Caco-2 (cell line): ENCODE results near the gene KNDC1. TPM values are rescaled to one million over a fixed set of nuclear protein-coding genes. Genes with fewer than 3 reads are reported as not detected.
"Not testable (repeated sequence)": the region's sequence is repeated elsewhere in the genome, so short reads cannot be mapped to it uniquely, and the experiment has no call there.

Experiments used
- BruUV-seq: library from RNA; stranded (reverse); fragments of 400-500 nt; replicated peaks from 2 replicates; lab custom pipeline; 2021; lab: Mats Ljungman, UMichigan
- CTCF ChIA-PET: fragments of 300-600 bp; sonication (Branson Sonifier 250); formaldehyde crosslinking; loops from one replicate; lab custom pipeline; 2022; ENCODE audit warnings: antibody characterized with exemption; lab: Charles Lee
- POLR2A ChIA-PET: fragments of 300-600 bp; sonication (Branson Sonifier 250); formaldehyde crosslinking; loops from one replicate; lab custom pipeline; 2022; ENCODE audit warnings: antibody characterized with exemption; lab: Charles Lee
- DNase-seq, 2 experiments: peaks; one replicate each; pipeline versions ENCODE4 v3.0.0 to v3.0.0-alpha.2; 2020 to 2022
- H3K27me3 ChIP-seq: replicated peaks from 2 replicates; pipeline ENCODE4 v1.6.0; 2011; ENCODE audit warnings: low read length; ENCODE audit not compliant: control insufficient read depth, insufficient read depth
- H3K36me3 ChIP-seq: 2 replicates; pipeline ENCODE4 v1.5.1; 2011; ENCODE audit warnings: low read length; ENCODE audit not compliant: control insufficient read depth, insufficient read depth
- H3K4me1 ChIP-seq: fragments of 250-450 bp; sonication (Bioruptor Pico); 2 replicates; pipeline ENCODE4 v1.5.1; 2020; ENCODE audit warnings: mild to moderate bottlenecking
- H3K4me3 ChIP-seq: 2 replicates; pipeline ENCODE4 v1.5.1; 2011; ENCODE audit warnings: low read depth, mild to moderate bottlenecking, control low read depth, low read length
- H3K9me3 ChIP-seq: fragments of 250-450 bp; sonication (Bioruptor Pico); 2 replicates; pipeline ENCODE4 v1.5.1; 2020; ENCODE audit warnings: mild to moderate bottlenecking, moderate library complexity
- H3K27ac Mint-ChIP-seq: one replicate; pipeline ENCODE4 v1.8.0; 2022; ENCODE audit warnings: mixed read lengths; ENCODE audit not compliant: unreplicated experiment
- H3K27me3 Mint-ChIP-seq: one replicate; pipeline ENCODE4 v1.8.0; 2022; ENCODE audit warnings: mixed read lengths; ENCODE audit not compliant: insufficient read depth, unreplicated experiment
- H3K36me3 Mint-ChIP-seq: one replicate; pipeline ENCODE4 v1.8.0; 2022; ENCODE audit warnings: mild to moderate bottlenecking, mixed read lengths; ENCODE audit not compliant: insufficient read depth, unreplicated experiment
- H3K4me1 Mint-ChIP-seq: one replicate; pipeline ENCODE4 v1.8.0; 2022; ENCODE audit warnings: low read depth, mixed read lengths; ENCODE audit not compliant: unreplicated experiment
- H3K4me3 Mint-ChIP-seq: one replicate; pipeline ENCODE4 v1.8.0; 2022; ENCODE audit warnings: mild to moderate bottlenecking, moderate library complexity, mixed read lengths; ENCODE audit not compliant: unreplicated experiment
- H3K9me3 Mint-ChIP-seq: one replicate; pipeline ENCODE4 v1.8.0; 2022; ENCODE audit warnings: mixed read lengths; ENCODE audit not compliant: unreplicated experiment
- intact Hi-C: fragments of 100-400 bp; cut with micrococcal nuclease; formaldehyde crosslinking; loops from one replicate; pipeline ENCODE4 v1.10.0; 2022; ENCODE audit not compliant: unreplicated experiment
- total RNA-seq: library from RNA; stranded (reverse); gene quantifications from 2 replicates; pipeline ENCODE4 v1.2.3, GENCODE V29; 2022
- TF ChIP-seq, protein P1 (sequence below), 2 experiments: fragments of 200-600 bp in 1 of 2; IDR thresholded peaks; 1 replicate in 1 of 2; 2 replicates in 1 of 2; pipeline versions ENCODE4 v1.5.1 to v1.8.0; 2011 to 2022; ENCODE audit warnings: antibody characterized with exemption in 1 of 2, control low read depth in 1 of 2, inconsistent platforms in 1 of 2, low read depth in 1 of 2, low read length in 1 of 2, mild to moderate bottlenecking in 1 of 2, moderate library complexity in 1 of 2; ENCODE audit not compliant: insufficient read depth in 1 of 2, severe bottlenecking in 1 of 2, unreplicated experiment in 1 of 2

The KNDC1 gene
- total RNA-seq, 1 experiment from 2014 or later = 3.2 TPM

DNA sequence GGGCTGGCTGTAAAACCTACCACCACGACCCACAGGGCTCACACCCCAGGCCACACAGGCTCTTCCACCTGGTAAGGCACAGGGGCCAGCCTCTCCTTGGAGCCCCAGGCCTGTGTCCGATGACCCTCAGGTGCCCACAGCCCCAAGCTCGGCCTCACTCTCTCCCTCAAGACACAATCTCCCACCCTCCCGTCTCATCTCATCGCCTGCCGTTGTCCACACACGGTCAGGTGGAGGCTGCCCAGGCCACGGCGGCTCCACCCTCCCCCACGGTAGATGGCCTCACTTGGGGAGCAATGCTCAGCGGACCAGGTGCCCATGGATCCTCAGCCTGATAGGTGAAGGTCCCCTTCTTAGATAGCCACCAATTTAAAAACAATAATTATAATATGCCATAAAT lies 61.3 kb downstream of the KNDC1 start:
- H3K36me3 Mint-ChIP-seq = no peaks in the 10 kb centered on the region
- no peaks in the 10 kb centered on the region for H3K9me3 Mint-ChIP-seq
- no TSS peak for BruUV-seq
- intact Hi-C loops = no loop called here
- H3K27ac Mint-ChIP-seq = no peak overlapping the region
- H3K27me3 Mint-ChIP-seq = peaks cover 9% of the 10 kb centered on the region
- Histone ChIP-seq H3K4me3 (no peak overlapping the region), H3K27me3 (no peaks in the 10 kb centered on the region), H3K9me3 (no peaks in the 10 kb centered on the region), H3K4me1 (no peaks in the 10 kb centered on the region), H3K36me3 (no peaks in the 10 kb centered on the region)
- ChIA-PET CTCF (no interaction called here), POLR2A (no interaction called here)
- no peak overlapping the region for H3K4me3 Mint-ChIP-seq
- DNase-seq = no peak
- no peaks in the 10 kb centered on the region for H3K4me1 Mint-ChIP-seq
- TF ChIP-seq, protein P1, sequence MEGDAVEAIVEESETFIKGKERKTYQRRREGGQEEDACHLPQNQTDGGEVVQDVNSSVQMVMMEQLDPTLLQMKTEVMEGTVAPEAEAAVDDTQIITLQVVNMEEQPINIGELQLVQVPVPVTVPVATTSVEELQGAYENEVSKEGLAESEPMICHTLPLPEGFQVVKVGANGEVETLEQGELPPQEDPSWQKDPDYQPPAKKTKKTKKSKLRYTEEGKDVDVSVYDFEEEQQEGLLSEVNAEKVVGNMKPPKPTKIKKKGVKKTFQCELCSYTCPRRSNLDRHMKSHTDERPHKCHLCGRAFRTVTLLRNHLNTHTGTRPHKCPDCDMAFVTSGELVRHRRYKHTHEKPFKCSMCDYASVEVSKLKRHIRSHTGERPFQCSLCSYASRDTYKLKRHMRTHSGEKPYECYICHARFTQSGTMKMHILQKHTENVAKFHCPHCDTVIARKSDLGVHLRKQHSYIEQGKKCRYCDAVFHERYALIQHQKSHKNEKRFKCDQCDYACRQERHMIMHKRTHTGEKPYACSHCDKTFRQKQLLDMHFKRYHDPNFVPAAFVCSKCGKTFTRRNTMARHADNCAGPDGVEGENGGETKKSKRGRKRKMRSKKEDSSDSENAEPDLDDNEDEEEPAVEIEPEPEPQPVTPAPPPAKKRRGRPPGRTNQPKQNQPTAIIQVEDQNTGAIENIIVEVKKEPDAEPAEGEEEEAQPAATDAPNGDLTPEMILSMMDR (IDR thresholded peaks at IDR 0.05; ENCODE audit: insufficient read depth in 1 of 2, low read depth in 1 of 2, low read length in 1 of 2, severe bottlenecking in 1 of 2, unreplicated experiment in 1 of 2) = no peak

- H3K36me3 ChIP-seq, H3K4me1 ChIP-seq, H3K9me3 ChIP-seq, H3K4me1 Mint-ChIP-seq, H3K27me3 ChIP-seq, H3K4me3 Mint-ChIP-seq, H3K36me3 Mint-ChIP-seq, H3K27ac Mint-ChIP-seq, H3K27me3 Mint-ChIP-seq, H3K4me3 ChIP-seq, BruUV-seq, H3K9me3 Mint-ChIP-seq, POLR2A ChIA-PET, CTCF ChIA-PET, intact Hi-C loops, DNase-seq: not testable (repeated sequence)
Observed at GRCh38 chr10:133221756-133222155, 61.7 kb downstream of the KNDC1 start.

- no TSS peak for BruUV-seq
- Mint-ChIP-seq H3K27me3 (peaks cover 9% of the 10 kb centered on the region), H3K9me3 (no peaks in the 10 kb centered on the region), H3K27ac (no peak overlapping the region), H3K36me3 (no peaks in the 10 kb centered on the region), H3K4me3 (no peak overlapping the region), H3K4me1 (no peaks in the 10 kb centered on the region)
- no peaks in the 10 kb centered on the region for H3K4me1 ChIP-seq
- POLR2A ChIA-PET = no interaction called here
- intact Hi-C loops = no loop called here
- H3K9me3 ChIP-seq = no peaks in the 10 kb centered on the region
- no peaks in the 10 kb centered on the region for H3K27me3 ChIP-seq
- no peaks in the 10 kb centered on the region for H3K36me3 ChIP-seq
- DNase-seq = no peak
- CTCF ChIA-PET = no interaction called here
- TF ChIP-seq, protein P1 (IDR thresholded peaks at IDR 0.05; ENCODE audit: insufficient read depth in 1 of 2, low read depth in 1 of 2, low read length in 1 of 2, severe bottlenecking in 1 of 2, unreplicated experiment in 1 of 2) = no peak
- H3K4me3 ChIP-seq = no peak overlapping the region
Observed at GRCh38 chr10:133224076-133224475, 64.1 kb downstream of the KNDC1 start.
